H1 (cell line): ENCODE measurements around the gene GAD2. TPM values are rescaled to one million over a fixed set of nuclear protein-coding genes. Genes with fewer than 3 reads are reported as not detected.

ENCODE experiments used
- CTCF ChIA-PET: fragments of 300-600 bp; sonication (Branson Sonifier 250); formaldehyde crosslinking; loops from one replicate; lab custom pipeline; 2021; ENCODE audit not compliant: partially characterized antibody; lab: Charles Lee
- POLR2A ChIA-PET: fragments of 300-600 bp; sonication (Branson Sonifier 250); formaldehyde crosslinking; loops from one replicate; lab custom pipeline; 2021; ENCODE audit warnings: inconsistent platforms; ENCODE audit not compliant: partially characterized antibody; lab: Charles Lee
- DNase-seq, 2 experiments: peaks; one replicate each; pipeline versions ENCODE4 v3.0.0 to v3.0.0-alpha.2; 2010 to 2022; ENCODE audit warnings: low spot score in 2 of 2, low read depth in 1 of 2, mixed read lengths in 1 of 2
- FAIRE-seq: peaks from 2 replicates; lab custom pipeline; 2011; peaks lifted over from hg19 to GRCh38; lab: Jason Lieb, UNC
- H2AFZ ChIP-seq: 2 replicates; pipeline ENCODE4 v1.8.1; 2012; ENCODE audit warnings: low read length, inconsistent platforms
- H2AK5ac ChIP-seq: 2 replicates; pipeline ENCODE4 v1.6.1; 2013; ENCODE audit warnings: low read depth, low read length
- H2BK120ac ChIP-seq: replicated peaks from 2 replicates; pipeline ENCODE3; 2013; ENCODE audit warnings: low read depth, low read length, inconsistent platforms
- H2BK12ac ChIP-seq: 2 replicates; pipeline ENCODE4 v1.6.1; 2013; ENCODE audit warnings: low read depth, low read length
- H2BK15ac ChIP-seq: 2 replicates; pipeline ENCODE4 v1.6.1; 2013; ENCODE audit warnings: low read length
- H2BK20ac ChIP-seq: 2 replicates; pipeline ENCODE4 v1.6.1; 2013; ENCODE audit warnings: low read length
- H2BK5ac ChIP-seq: 2 replicates; pipeline ENCODE4 v1.6.1; 2013; ENCODE audit warnings: low read depth, low read length
- H3K14ac ChIP-seq: 2 replicates; pipeline ENCODE4 v1.6.1; 2013; ENCODE audit warnings: inconsistent platforms; ENCODE audit not compliant: insufficient read length
- H3K18ac ChIP-seq: 2 replicates; pipeline ENCODE4 v1.6.1; 2013; ENCODE audit warnings: low read length; ENCODE audit errors: extremely low read depth
- H3K23ac ChIP-seq: 2 replicates; pipeline ENCODE4 v1.6.1; 2013; ENCODE audit warnings: inconsistent platforms; ENCODE audit not compliant: insufficient read length
- H3K23me2 ChIP-seq: 2 replicates; pipeline ENCODE4 v1.6.1; 2013; ENCODE audit warnings: low read depth, low read length
- H3K27ac ChIP-seq: 2 replicates; pipeline ENCODE4 v1.6.1; 2011; ENCODE audit warnings: low read depth, low read length, inconsistent platforms
- H3K27me3 ChIP-seq, 4 experiments: replicated peaks in 1 of 4; 1 replicate in 1 of 4; 2 replicates in 3 of 4; pipeline versions ENCODE4 v1.6.1 to v1.8.1; 2011 to 2013; ENCODE audit warnings: low read length in 3 of 4, mild to moderate bottlenecking in 3 of 4, inconsistent platforms in 2 of 4, mixed read lengths in 2 of 4, moderate library complexity in 1 of 4; ENCODE audit not compliant: control insufficient read depth in 3 of 4, insufficient read depth in 3 of 4; ENCODE audit errors: extremely low read depth in 1 of 4
- H3K36me3 ChIP-seq, 4 experiments: 2 replicates each; pipeline versions ENCODE4 v1.6.1 to v1.8.1; 2011 to 2013; ENCODE audit warnings: mild to moderate bottlenecking in 4 of 4, low read length in 3 of 4, moderate library complexity in 2 of 4, control low read depth in 1 of 4, inconsistent platforms in 1 of 4; ENCODE audit not compliant: insufficient read depth in 4 of 4, control insufficient read depth in 2 of 4
- H3K4ac ChIP-seq: replicated peaks from 2 replicates; pipeline ENCODE3; 2013; ENCODE audit warnings: low read length, low read depth, mixed read lengths, inconsistent platforms; ENCODE audit not compliant: insufficient read length
- H3K4me1 ChIP-seq, 4 experiments: replicated peaks in 1 of 4; 1 replicate in 1 of 4; 2 replicates in 3 of 4; pipeline versions ENCODE4 v1.6.1 to v1.8.1; 2011 to 2013; ENCODE audit warnings: low read length in 3 of 4, inconsistent platforms in 2 of 4, mixed read lengths in 1 of 4; ENCODE audit not compliant: insufficient read depth in 4 of 4, control insufficient read depth in 3 of 4
- H3K4me2 ChIP-seq, 2 experiments: 2 replicates each; pipeline versions ENCODE4 v1.6.1 to v1.8.1; 2011 to 2013; ENCODE audit warnings: low read depth in 2 of 2, low read length in 2 of 2, control low read depth in 1 of 2, inconsistent platforms in 1 of 2, mild to moderate bottlenecking in 1 of 2; ENCODE audit not compliant: insufficient read depth in 1 of 2
- H3K4me3 ChIP-seq, 4 experiments: fragments of 200-600, 300-600 bp in 1 of 4; sonication (generic), shearing (Covaris generic), sonication (Bioruptor Twin) in 1 of 4; 2 replicates each; pipeline versions ENCODE4 v1.5.1 to v1.8.1; 2011 to 2016; ENCODE audit warnings: low read length in 4 of 4, low read depth in 3 of 4, control low read depth in 2 of 4, inconsistent platforms in 2 of 4, mild to moderate bottlenecking in 2 of 4, mixed read lengths in 1 of 4, moderate library complexity in 1 of 4; ENCODE audit not compliant: insufficient read depth in 2 of 4; ENCODE audit errors: extremely low read depth in 1 of 4
- H3K56ac ChIP-seq: replicated peaks from 2 replicates; pipeline ENCODE3; 2013; ENCODE audit warnings: low read depth, mild to moderate bottlenecking, mixed read lengths, low read length, inconsistent platforms; ENCODE audit not compliant: insufficient read length
- H3K79me1 ChIP-seq: 2 replicates; pipeline ENCODE4 v1.6.1; 2013; ENCODE audit warnings: low read depth, low read length, control low read depth
- H3K79me2 ChIP-seq, 2 experiments: 2 replicates each; pipeline versions ENCODE4 v1.6.1 to v1.8.1; 2012 to 2013; ENCODE audit warnings: low read length in 2 of 2, mild to moderate bottlenecking in 2 of 2, inconsistent platforms in 1 of 2; ENCODE audit not compliant: insufficient read depth in 2 of 2, control insufficient read depth in 1 of 2
- H3K9ac ChIP-seq, 4 experiments: replicated peaks in 1 of 4; 1 replicate in 1 of 4; 2 replicates in 3 of 4; pipeline versions ENCODE4 v1.6.1 to v1.8.1; 2011 to 2013; ENCODE audit warnings: low read depth in 3 of 4, low read length in 3 of 4, control low read depth in 2 of 4, mild to moderate bottlenecking in 2 of 4, moderate library complexity in 2 of 4, inconsistent platforms in 1 of 4; ENCODE audit errors: extremely low read depth in 1 of 4
- H3K9me3 ChIP-seq, 2 experiments: 2 replicates each; pipeline versions ENCODE4 v1.6.1 to v1.8.1; 2012 to 2013; ENCODE audit warnings: mild to moderate bottlenecking in 2 of 2, moderate library complexity in 2 of 2, control low read depth in 1 of 2, inconsistent platforms in 1 of 2, low read depth in 1 of 2, low read length in 1 of 2, mixed read lengths in 1 of 2; ENCODE audit not compliant: insufficient read depth in 2 of 2
- H4K20me1 ChIP-seq, 2 experiments: replicated peaks in 1 of 2; 2 replicates each; pipeline versions ENCODE3 to v1.8.1; 2011 to 2013; ENCODE audit warnings: inconsistent platforms in 2 of 2, low read length in 2 of 2, mild to moderate bottlenecking in 1 of 2; ENCODE audit not compliant: insufficient read depth in 2 of 2, control insufficient read depth in 1 of 2
- H4K5ac ChIP-seq: 2 replicates; pipeline ENCODE4 v1.6.1; 2013; ENCODE audit warnings: low read length, low read depth, mixed read lengths, inconsistent platforms; ENCODE audit not compliant: insufficient read length
- H4K8ac ChIP-seq: 2 replicates; pipeline ENCODE4 v1.8.0; 2013; ENCODE audit warnings: mild to moderate bottlenecking, moderate library complexity, low read length, inconsistent platforms; ENCODE audit not compliant: insufficient read depth; ENCODE audit errors: extremely low read depth
- H4K91ac ChIP-seq: replicated peaks from 2 replicates; pipeline ENCODE3; 2013; ENCODE audit warnings: low read length, mixed read lengths, inconsistent platforms; ENCODE audit not compliant: insufficient read length
- EP300 ChIP-seq, 2 experiments: IDR thresholded peaks; 1 replicate in 1 of 2; 2 replicates in 1 of 2; pipeline ENCODE4 v1.6.1; 2011 to 2012; ENCODE audit warnings: low read depth in 2 of 2, low read length in 2 of 2, mild to moderate bottlenecking in 2 of 2, borderline replicate concordance in 1 of 2, inconsistent platforms in 1 of 2, moderate library complexity in 1 of 2
- GABPA ChIP-seq: IDR thresholded peaks from 2 replicates; pipeline ENCODE4 v1.6.1; 2011; ENCODE audit warnings: mild to moderate bottlenecking, low read length, moderate library complexity, borderline replicate concordance; ENCODE audit not compliant: insufficient read depth
- JUND ChIP-seq: IDR thresholded peaks from 2 replicates; pipeline ENCODE4 v1.6.1; 2011; ENCODE audit warnings: mild to moderate bottlenecking, improper control_type of control experiment, low read length
- KDM4A ChIP-seq: IDR thresholded peaks from one replicate; pipeline ENCODE4 v1.7.1; 2012; ENCODE audit warnings: low read depth, mild to moderate bottlenecking, moderate library complexity, low read length, inconsistent platforms; ENCODE audit not compliant: severe bottlenecking
- MAX ChIP-seq: IDR thresholded peaks from 2 replicates; pipeline ENCODE4 v1.6.1; 2012; ENCODE audit warnings: inconsistent platforms
- NANOG ChIP-seq: IDR thresholded peaks from 2 replicates; pipeline ENCODE4 v1.6.1; 2011; ENCODE audit warnings: low read length, low read depth, mild to moderate bottlenecking, inconsistent platforms; ENCODE audit not compliant: insufficient read depth, poor library complexity, severe bottlenecking
- TCF12 ChIP-seq: IDR thresholded peaks from 2 replicates; pipeline ENCODE4 v1.6.1; 2011; ENCODE audit warnings: low read depth, mild to moderate bottlenecking, low read length
- YY1 ChIP-seq: IDR thresholded peaks from 2 replicates; pipeline ENCODE4 v1.6.1; 2011; ENCODE audit warnings: low read depth, mild to moderate bottlenecking, low read length
- WGBS, 2 experiments: shearing (Covaris generic) in 1 of 2; methylation state at CpG; one replicate each; pipeline versions ENCODE4 v1.1.6 to v1.1.7; 2013 to 2015; ENCODE audit warnings: low lambda C conversion rate in 2 of 2, mixed read lengths in 2 of 2, inconsistent platforms in 1 of 2, low coverage in 1 of 2, missing lambda C conversion rate in 1 of 2; ENCODE audit not compliant: insufficient replicate concordance in 2 of 2, insufficient coverage in 1 of 2, insufficient read length in 1 of 2; ENCODE audit errors: extremely low coverage in 1 of 2, missing lambda C conversion rate in 1 of 2; 5-methylcytosine and 5-hydroxymethylcytosine counted together
- polyA plus RNA-seq, 7 experiments: library from polyadenylated mRNA; depleted of rRNA in 3 of 7; stranded (reverse) in 5 of 7; unstranded in 2 of 7; fragments of >200 nt in 5 of 7; fragments of 200-250 nt in 2 of 7; gene quantifications; 1 replicate in 5 of 7; 2 replicates in 1 of 7; 4 replicates in 1 of 7; pipeline versions ENCODE4 v1.2.1 to v1.2.3, GENCODE V29; 2011 to 2013; ENCODE audit warnings: missing spikeins in 2 of 7, mixed read lengths in 2 of 7
- total RNA-seq: library from RNA; stranded (reverse); fragmentation: NEBNext Ultra II Directional; extraction: Animal tissue kit (Norgen Biotek cat#: 25700); gene quantifications from 2 replicates; pipeline ENCODE4 v1.2.1, GENCODE V29; 2021

The GAD2 gene
- total and polyA plus RNA-seq, 2 of the 8 experiments (the other 6 are each of a cell fraction or from before 2014, with no cell fraction given): 0.30 to 0.47 TPM

- 3% methylated on average over 7 of the region's 7 CpGs; no CpG with 5 or more reads in 1 of the 2 experiments for WGBS, 2 experiments
- Histone ChIP-seq H3K79me2 (no peaks in the 10 kb centered on the region), H3K9ac (no peak overlapping the region), H3K56ac (no peak overlapping the region), H4K91ac (no peak overlapping the region), H3K18ac (peak overlapping the region; percentile 81), H3K4me3 (peak overlapping the region; percentile 33 to 68 (median 54); a peak in 4 of 8 replicates), H3K14ac (no peak overlapping the region), H4K8ac (no peak overlapping the region), H3K27me3 (peaks cover 68 to 87% (median 86%) of the 10 kb centered on the region in 4 experiments), H2BK20ac (peak overlapping the region; percentile 99), H3K4me2 (peak overlapping the region; percentile 92 to 98), H3K4me1 (peaks cover 21 to 43% (median 28%) of the 10 kb centered on the region in 4 experiments), H2BK12ac (no peak overlapping the region), H3K79me1 (no peaks in the 10 kb centered on the region), H3K23me2 (peaks cover 42% of the 10 kb centered on the region), H3K23ac (no peak overlapping the region), H3K27ac (no peak overlapping the region), H4K5ac (no peak overlapping the region), H3K9me3 (no peaks in the 10 kb centered on the region), H2AFZ (no peak overlapping the region), H4K20me1 (peaks cover 0 to 2% of the 10 kb centered on the region in 2 experiments), H3K36me3 (no peaks in the 10 kb centered on the region), H2BK120ac (no peak overlapping the region), H2AK5ac (no peak overlapping the region), H3K4ac (peak overlapping the region; percentile 85), H2BK15ac (no peak overlapping the region), H2BK5ac (peak overlapping the region; percentile 72; the same call in 1 of the 2 replicates)
- FAIRE-seq (peak; percentile 42), DNase-seq (peak; percentile 58 to 83)
- POLR2A ChIA-PET: interaction anchor here (1.0 to 1.5 kb wide), 3 partner anchors 9 to 279 kb away, joined by 3 read pairs; no protein-coding TSS in a partner anchor
- CTCF ChIA-PET: no interaction called here
- TF ChIP-seq JUND (no peak), MAX (no peak), YY1 (no peak), KDM4A (no peak), EP300 (IDR thresholded peaks at IDR 0.05; ENCODE audit: borderline replicate concordance in 1 of 2, low read depth in 2 of 2, low read length in 2 of 2) (0 out of 3 replicates have a peak, but pooled peaks of 1 of the 2 experiments have one; percentile 24), TCF12 (no peak), NANOG (peak; percentile 83), GABPA (no peak)
Measured at GRCh38 chr10:26214004-26214403, 2.6 kb upstream of the GAD2 start.
